ENCODE results near the gene IGSF9B. TPM values are rescaled to one million over a fixed set of nuclear protein-coding genes. Genes with fewer than 3 reads are reported as not detected.

IGSF9B gene
- total and polyA plus RNA-seq, 3 experiments from 2014 or later: 1.4 to 15.2 (median 12.2) TPM

GRCh38 chr11:133964356-133964755 is 7.6 kb upstream of the IGSF9B start:
- ChIA-PET POLR2A (no interaction called here), CTCF (interaction anchor here (0.9 kb wide), 1 partner anchor 67 kb away, joined by 3 read pairs; no protein-coding TSS in a partner anchor)
- DNase-seq: no peak
- Mint-ChIP-seq H3K27ac (no peak overlapping the region), H3K9me3 (peaks cover 0 to 2% (median 0%) of the 10 kb centered on the region in 5 donors), H3K4me1 (peaks cover 11 to 13% (median 13%) of the 10 kb centered on the region in 3 donors), H3K36me3 (peaks cover 0 to 1% (median 0%) of the 10 kb centered on the region in 3 donors), H3K27me3 (peaks cover 13 to 26% of the 10 kb centered on the region in 2 donors), H3K4me3 (peak overlapping the region in 2 of 7 donors; percentile 1 to 65)
- H3K27ac ChIP-seq (ENCODE audit: low read depth, low read length): no peak overlapping the region
- no peaks in the 10 kb centered on the region for H3K36me3 ChIP-seq (ENCODE audit: insufficient read depth, low read length)
- peaks cover 8% of the 10 kb centered on the region for H3K4me1 ChIP-seq (ENCODE audit: insufficient read depth, low read length)
- H3K9me3 ChIP-seq (ENCODE audit: low read length): no peaks in the 10 kb centered on the region
- H3K4me3 ChIP-seq (ENCODE audit: low read length): no peak overlapping the region
- H3K27me3 ChIP-seq (ENCODE audit: insufficient read depth, low read length, poor library complexity, severe bottlenecking): no peaks in the 10 kb centered on the region

GRCh38 chr11:133961890-133962289 is 5.1 kb upstream of the IGSF9B start:
- Histone ChIP-seq H3K27me3 (ENCODE audit: insufficient read depth, low read length, poor library complexity, severe bottlenecking) (no peaks in the 10 kb centered on the region), H3K36me3 (ENCODE audit: insufficient read depth, low read length) (no peaks in the 10 kb centered on the region), H3K4me3 (ENCODE audit: low read length) (no peak overlapping the region), H3K9me3 (ENCODE audit: low read length) (no peaks in the 10 kb centered on the region), H3K27ac (ENCODE audit: low read depth, low read length) (no peak overlapping the region), H3K4me1 (ENCODE audit: insufficient read depth, low read length) (peaks cover 6% of the 10 kb centered on the region)
- peak overlapping the region in 1 of 7 donors; percentile 29 for H3K4me3 Mint-ChIP-seq
- H3K4me1 Mint-ChIP-seq: peaks cover 11 to 13% (median 12%) of the 10 kb centered on the region in 3 donors
- ChIA-PET CTCF (no interaction called here), POLR2A (no interaction called here)
- H3K9me3 Mint-ChIP-seq: no peaks in the 10 kb centered on the region
- no peak overlapping the region for H3K27ac Mint-ChIP-seq
- H3K36me3 Mint-ChIP-seq: peaks cover 0 to 6% (median 0%) of the 10 kb centered on the region in 3 donors
- DNase-seq: no peak
- H3K27me3 Mint-ChIP-seq: peaks cover 7 to 20% of the 10 kb centered on the region in 2 donors

GRCh38 chr11:133957900-133958299 is 1.1 kb upstream of the IGSF9B start:
- peak overlapping the region; percentile 90 to 97 (median 92) for H3K4me3 Mint-ChIP-seq
- H3K27me3 Mint-ChIP-seq: peaks cover 21 to 32% of the 10 kb centered on the region in 2 donors
- Histone ChIP-seq H3K27ac (ENCODE audit: low read depth, low read length) (no peak overlapping the region), H3K4me3 (ENCODE audit: low read length) (no peak overlapping the region), H3K9me3 (ENCODE audit: low read length) (no peaks in the 10 kb centered on the region), H3K4me1 (ENCODE audit: insufficient read depth, low read length) (peaks cover 32% of the 10 kb centered on the region), H3K36me3 (ENCODE audit: insufficient read depth, low read length) (no peaks in the 10 kb centered on the region), H3K27me3 (ENCODE audit: insufficient read depth, low read length, poor library complexity, severe bottlenecking) (peaks cover 14% of the 10 kb centered on the region)
- ChIA-PET POLR2A (no interaction called here), CTCF (interaction anchor here (0.8 to 4.5 kb wide), 4 partner anchors 8 to 78 kb away, joined by 4 to 24 read pairs (median 6); no protein-coding TSS in a partner anchor)
- no peak for DNase-seq
- peak overlapping the region in 6 of 8 donors; percentile 48 to 93 (median 89) for H3K27ac Mint-ChIP-seq
- peaks cover 0 to 6% (median 0%) of the 10 kb centered on the region in 3 donors for H3K36me3 Mint-ChIP-seq
- peaks cover 24 to 37% (median 35%) of the 10 kb centered on the region in 3 donors for H3K4me1 Mint-ChIP-seq
- no peaks in the 10 kb centered on the region for H3K9me3 Mint-ChIP-seq

DNA sequence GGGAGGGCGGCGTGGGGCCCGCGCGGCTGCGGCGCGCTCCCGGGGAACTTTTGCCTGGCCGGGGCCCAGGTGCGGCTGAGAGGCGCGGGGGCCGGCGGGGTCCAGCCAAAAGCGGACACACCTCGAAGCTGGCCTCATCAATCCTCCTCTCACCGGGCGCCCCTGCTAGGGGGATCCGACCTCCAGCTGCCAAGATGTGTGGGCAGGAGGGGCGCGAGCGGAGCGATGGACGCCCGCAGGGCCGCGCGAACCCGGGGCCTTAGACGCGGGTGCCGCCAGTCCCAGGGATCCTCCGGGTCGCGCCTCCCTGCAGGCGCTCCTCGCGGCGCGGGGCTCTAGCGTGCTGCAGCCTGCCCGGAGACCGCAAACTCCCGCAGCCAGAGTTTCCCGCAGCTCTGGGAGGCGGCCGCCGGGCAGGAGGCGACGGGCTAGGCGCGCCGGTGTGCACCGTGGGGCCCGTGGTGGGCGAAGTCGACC is 785 bp downstream of the IGSF9B start:
- Mint-ChIP-seq H3K36me3 (peaks cover 0 to 6% (median 0%) of the 10 kb centered on the region in 3 donors), H3K9me3 (no peaks in the 10 kb centered on the region), H3K4me3 (peak overlapping the region in 2 of 7 donors; percentile 23 to 83), H3K27me3 (peaks cover 21 to 32% of the 10 kb centered on the region in 2 donors), H3K4me1 (peaks cover 26 to 43% (median 41%) of the 10 kb centered on the region in 3 donors), H3K27ac (no peak overlapping the region)
- Histone ChIP-seq H3K9me3 (ENCODE audit: low read length) (no peaks in the 10 kb centered on the region), H3K27ac (ENCODE audit: low read depth, low read length) (no peak overlapping the region), H3K4me3 (ENCODE audit: low read length) (no peak overlapping the region), H3K27me3 (ENCODE audit: insufficient read depth, low read length, poor library complexity, severe bottlenecking) (peaks cover 14% of the 10 kb centered on the region), H3K4me1 (ENCODE audit: insufficient read depth, low read length) (peaks cover 33% of the 10 kb centered on the region), H3K36me3 (ENCODE audit: insufficient read depth, low read length) (no peaks in the 10 kb centered on the region)
- CTCF ChIA-PET: interaction anchor here (1.5 to 4.5 kb wide), 2 partner anchors 8 to 28 kb away, joined by 8 to 24 read pairs; no protein-coding TSS in a partner anchor
- no peak for DNase-seq
- POLR2A ChIA-PET: interaction anchor here (1.8 kb wide), 1 partner anchor 11 kb away, joined by 4 read pairs; no protein-coding TSS in a partner anchor

DNA sequence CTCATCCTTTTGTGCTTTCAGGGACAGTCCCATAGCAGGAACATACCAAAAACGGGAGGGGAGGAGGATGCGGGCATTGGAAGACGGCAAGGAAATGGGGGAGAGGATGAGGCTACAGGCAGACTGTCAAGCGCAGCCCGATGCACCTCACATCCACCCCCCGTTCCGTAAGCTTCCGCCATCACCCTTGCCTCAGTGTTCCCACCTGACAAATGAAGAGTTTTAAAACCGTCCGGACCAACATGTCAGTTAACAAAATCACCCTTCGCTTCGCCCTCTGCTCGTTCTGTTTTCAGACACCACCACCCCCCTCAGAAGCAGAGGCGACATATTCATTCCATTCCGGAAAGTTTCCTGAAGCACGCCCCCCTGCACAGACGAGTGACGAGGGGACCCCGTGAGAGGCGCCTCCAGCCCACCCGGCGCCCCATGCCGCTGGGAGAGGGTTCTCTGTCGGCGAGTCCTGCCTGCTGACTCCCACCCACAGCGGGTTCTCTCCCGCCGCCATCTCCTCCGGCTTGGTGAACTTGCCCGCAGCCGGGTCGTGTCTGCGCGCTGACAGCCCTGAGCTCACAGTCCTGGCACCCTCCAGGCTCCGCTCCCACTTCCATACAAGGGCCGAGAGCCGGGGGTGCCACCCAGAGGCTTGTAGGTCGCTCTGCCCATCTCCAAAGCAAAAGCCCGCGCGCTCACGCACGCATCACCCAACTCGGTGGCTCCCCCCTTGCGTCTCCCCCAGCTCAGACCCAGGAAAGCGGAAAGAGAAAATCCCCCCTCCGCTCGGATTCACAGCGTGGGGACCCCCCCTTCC is 1.5 kb downstream of the IGSF9B start:
- Histone ChIP-seq H3K27me3 (ENCODE audit: insufficient read depth, low read length, poor library complexity, severe bottlenecking) (peaks cover 14% of the 10 kb centered on the region), H3K4me1 (ENCODE audit: insufficient read depth, low read length) (peaks cover 33% of the 10 kb centered on the region), H3K4me3 (ENCODE audit: low read length) (peak overlapping the region; percentile 59), H3K27ac (ENCODE audit: low read depth, low read length) (no peak overlapping the region), H3K36me3 (ENCODE audit: insufficient read depth, low read length) (no peaks in the 10 kb centered on the region), H3K9me3 (ENCODE audit: low read length) (no peaks in the 10 kb centered on the region)
- ChIA-PET CTCF (interaction anchor here (1.5 to 4.5 kb wide), 2 partner anchors 7 to 27 kb away, joined by 8 to 24 read pairs; no protein-coding TSS in a partner anchor), POLR2A (interaction anchor here (1.8 kb wide), 1 partner anchor 10 kb away, joined by 4 read pairs; no protein-coding TSS in a partner anchor)
- Mint-ChIP-seq H3K36me3 (peaks cover 0 to 6% (median 0%) of the 10 kb centered on the region in 3 donors), H3K4me3 (peak overlapping the region; percentile 83 to 92 (median 87)), H3K27ac (peak overlapping the region in 6 of 8 donors; percentile 53 to 83 (median 64)), H3K9me3 (no peaks in the 10 kb centered on the region), H3K27me3 (peaks cover 21 to 32% of the 10 kb centered on the region in 2 donors), H3K4me1 (peaks cover 26 to 43% (median 41%) of the 10 kb centered on the region in 3 donors)
- peak; percentile 16 to 55 (median 23) for DNase-seq

DNA sequence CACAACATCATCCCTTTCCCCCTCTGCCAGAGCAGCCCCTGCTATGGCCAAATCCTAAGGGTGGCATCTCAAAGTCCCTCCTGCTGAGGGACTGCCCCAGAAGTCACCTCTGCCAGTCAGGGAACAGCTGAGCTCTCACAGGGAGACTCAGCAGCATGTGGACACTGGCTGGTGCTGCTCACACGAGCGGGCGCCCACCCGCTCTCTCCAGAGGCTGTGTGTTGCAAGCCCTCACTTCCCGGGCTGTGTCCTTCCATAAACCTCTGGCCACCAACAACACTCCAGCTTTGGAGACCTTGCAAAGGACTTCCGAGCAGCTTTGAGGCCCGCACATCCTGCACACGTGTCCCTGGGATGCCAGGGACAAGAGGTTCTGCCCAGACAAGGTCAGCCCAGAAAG is 2.8 kb downstream of the IGSF9B start:
- Histone ChIP-seq H3K27me3 (ENCODE audit: insufficient read depth, low read length, poor library complexity, severe bottlenecking) (peaks cover 14% of the 10 kb centered on the region), H3K27ac (ENCODE audit: low read depth, low read length) (no peak overlapping the region), H3K36me3 (ENCODE audit: insufficient read depth, low read length) (no peaks in the 10 kb centered on the region), H3K4me3 (ENCODE audit: low read length) (no peak overlapping the region), H3K9me3 (ENCODE audit: low read length) (no peaks in the 10 kb centered on the region), H3K4me1 (ENCODE audit: insufficient read depth, low read length) (peaks cover 38% of the 10 kb centered on the region)
- POLR2A ChIA-PET: no interaction called here
- CTCF ChIA-PET: no interaction called here
- H3K27ac Mint-ChIP-seq: peak overlapping the region in 1 of 8 donors; percentile 24
- peaks cover 22 to 37% of the 10 kb centered on the region in 2 donors for H3K27me3 Mint-ChIP-seq
- H3K36me3 Mint-ChIP-seq: peaks cover 0 to 6% (median 0%) of the 10 kb centered on the region in 3 donors
- no peaks in the 10 kb centered on the region for H3K9me3 Mint-ChIP-seq
- peaks cover 30 to 52% (median 50%) of the 10 kb centered on the region in 3 donors for H3K4me1 Mint-ChIP-seq
- H3K4me3 Mint-ChIP-seq: peak overlapping the region in 6 of 7 donors; percentile 40 to 92 (median 86)
- no peak for DNase-seq

DNA sequence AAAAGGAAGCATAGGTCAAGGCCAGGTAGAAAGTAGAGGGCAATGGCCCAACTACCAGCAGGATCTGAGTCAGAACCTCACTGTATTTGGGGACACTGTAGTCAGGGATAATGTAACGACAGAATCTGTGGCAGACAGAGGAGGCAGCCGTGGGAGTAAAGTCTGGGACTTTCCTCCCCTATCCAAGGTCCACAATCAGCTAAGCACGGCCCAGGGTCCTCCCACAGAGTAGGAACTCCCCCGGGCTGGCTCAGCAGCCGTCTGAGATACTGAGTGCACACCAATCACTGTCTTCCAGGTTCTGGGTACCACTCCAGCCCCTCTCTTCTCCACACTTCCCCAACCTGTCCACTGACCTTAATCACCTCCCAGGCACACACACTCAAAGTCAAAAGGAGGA is 3.2 kb downstream of the IGSF9B start:
- no peaks in the 10 kb centered on the region for H3K36me3 ChIP-seq (ENCODE audit: insufficient read depth, low read length)
- ChIA-PET CTCF (no interaction called here), POLR2A (no interaction called here)
- no peaks in the 10 kb centered on the region for H3K9me3 ChIP-seq (ENCODE audit: low read length)
- no peak for DNase-seq
- peaks cover 14% of the 10 kb centered on the region for H3K27me3 ChIP-seq (ENCODE audit: insufficient read depth, low read length, poor library complexity, severe bottlenecking)
- no peaks in the 10 kb centered on the region for H3K9me3 Mint-ChIP-seq
- H3K27me3 Mint-ChIP-seq: peaks cover 21 to 35% of the 10 kb centered on the region in 2 donors
- no peak overlapping the region for H3K4me3 ChIP-seq (ENCODE audit: low read length)
- peaks cover 0 to 6% (median 0%) of the 10 kb centered on the region in 3 donors for H3K36me3 Mint-ChIP-seq
- H3K27ac Mint-ChIP-seq: peak overlapping the region in 2 of 8 donors; percentile 25 to 34
- peaks cover 42% of the 10 kb centered on the region for H3K4me1 ChIP-seq (ENCODE audit: insufficient read depth, low read length)
- no peak overlapping the region for H3K27ac ChIP-seq (ENCODE audit: low read depth, low read length)
- peaks cover 30 to 57% (median 54%) of the 10 kb centered on the region in 3 donors for H3K4me1 Mint-ChIP-seq
- peak overlapping the region in 2 of 7 donors; percentile 40 to 44 for H3K4me3 Mint-ChIP-seq

Measured in CD8-positive, alpha-beta memory T cell (primary cell).